SK-N-MC (cell line): ENCODE results near the gene ANXA3.
"Not testable (repeated sequence)": the region's sequence is repeated elsewhere in the genome, so short reads cannot be mapped to it uniquely, and the experiment has no call there.

ENCODE experiments used
- EZH2 ChIP-seq: fragments of 200-600 bp; sonication (generic); IDR thresholded peaks from one replicate; pipeline ENCODE4 v1.6.1; 2017; ENCODE audit warnings: antibody characterized with exemption
- POLR2AphosphoS5 ChIP-seq: IDR thresholded peaks from 2 replicates; pipeline ENCODE4 v1.6.1; 2012; ENCODE audit warnings: mild to moderate bottlenecking, low read depth, low read length, borderline replicate concordance

- TF ChIP-seq EZH2, POLR2AphosphoS5: not testable (repeated sequence)
These were observed 3.7 kb upstream of the ANXA3 start for GRCh38 chr4:78547899-78548298.
